GM18508 (cell line): Measurements from ENCODE around the gene GLIS1.

ENCODE experiments used
- ATAC-seq: cut with Tn5 transposase; IDR thresholded peaks from one replicate; pipeline ENCODE4 v1.9.1; 2021; ENCODE audit warnings: moderate number of reproducible peaks; ENCODE audit not compliant: insufficient read depth, unreplicated experiment

Gene GLIS1

GRCh38 chr1:53696571-53696970 lies 42.4 kb downstream of the GLIS1 start:
- ATAC-seq, result no peak

GRCh38 chr1:53696051-53696450 lies 42.9 kb downstream of the GLIS1 start:
- ATAC-seq, result no peak

DNA sequence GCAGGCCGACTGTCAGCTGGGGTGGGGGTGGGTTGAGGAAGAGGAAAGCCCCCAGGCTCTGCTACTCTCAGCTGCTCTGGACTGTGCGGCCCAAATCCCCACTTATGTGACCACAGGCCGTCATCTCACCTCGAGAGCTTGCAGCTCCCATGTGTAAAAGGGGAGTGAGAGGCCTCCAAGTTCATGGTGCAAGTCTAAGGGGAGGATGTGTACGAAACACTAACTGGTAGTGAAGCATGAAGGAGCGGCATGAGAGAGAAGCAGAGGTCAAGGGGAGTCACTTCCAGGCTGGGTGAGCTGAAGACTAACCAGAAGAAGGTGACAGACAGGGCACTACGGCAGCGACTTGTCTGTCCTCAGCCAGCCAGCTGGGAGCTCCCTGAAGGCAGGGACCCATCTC lies 43.8 kb downstream of the GLIS1 start:
- no peak for ATAC-seq

DNA sequence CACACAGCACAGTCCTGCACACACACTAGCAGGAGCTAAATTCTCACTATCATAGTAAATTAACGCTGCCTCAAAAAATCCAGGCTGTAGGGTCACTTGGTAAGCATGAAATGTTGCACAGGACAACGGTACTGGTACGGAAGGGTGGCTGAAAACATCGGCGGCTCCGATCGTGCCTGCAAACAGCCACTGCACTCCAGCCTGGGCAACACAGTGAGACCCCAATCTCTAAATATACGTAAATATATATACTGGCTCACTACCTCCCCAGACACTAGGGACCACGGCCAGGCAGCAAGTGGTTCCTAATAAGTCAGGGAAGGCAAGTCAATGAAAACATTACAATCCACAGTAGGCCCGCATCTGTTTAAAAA lies 44.3 kb downstream of the GLIS1 start:
- ATAC-seq, result no peak

- no peak for ATAC-seq
These were observed 44.9 kb downstream of the GLIS1 start for GRCh38 chr1:53693773-53694717.

GRCh38 chr1:53693339-53693738 lies 45.6 kb downstream of the GLIS1 start:
- no peak for ATAC-seq

- no peak for ATAC-seq
These were observed 47.6 kb downstream of the GLIS1 start for GRCh38 chr1:53691326-53691725.

DNA sequence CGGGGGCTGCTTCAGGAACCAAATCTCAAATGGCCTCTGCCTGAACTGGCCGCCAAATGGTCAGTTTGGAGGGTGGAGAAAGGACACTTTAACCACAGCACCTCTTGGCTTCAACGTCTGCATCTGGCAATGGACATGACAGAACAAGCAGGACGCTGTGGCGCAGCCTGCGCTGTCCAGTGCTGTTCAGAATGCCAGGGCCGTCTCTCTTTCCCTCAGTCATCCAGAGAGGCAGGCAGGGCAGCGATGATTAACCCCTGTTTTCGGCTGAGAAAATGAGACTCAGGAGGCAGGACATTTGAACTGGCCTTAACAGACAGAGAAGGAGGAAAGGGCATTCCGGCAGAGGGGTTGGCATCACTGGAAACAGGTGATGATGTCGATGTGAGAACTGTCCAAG lies 48.6 kb downstream of the GLIS1 start:
- no peak for ATAC-seq

- ATAC-seq, result no peak
These were observed 49.1 kb downstream of the GLIS1 start for GRCh38 chr1:53689736-53690326.

GRCh38 chr1:53689223-53689622 lies 49.7 kb downstream of the GLIS1 start:
- ATAC-seq, result no peak

GRCh38 chr1:53688381-53689102 lies 50.4 kb downstream of the GLIS1 start:
- no peak for ATAC-seq

GRCh38 chr1:53687901-53688300 lies 51.1 kb downstream of the GLIS1 start:
- ATAC-seq, result no peak

DNA sequence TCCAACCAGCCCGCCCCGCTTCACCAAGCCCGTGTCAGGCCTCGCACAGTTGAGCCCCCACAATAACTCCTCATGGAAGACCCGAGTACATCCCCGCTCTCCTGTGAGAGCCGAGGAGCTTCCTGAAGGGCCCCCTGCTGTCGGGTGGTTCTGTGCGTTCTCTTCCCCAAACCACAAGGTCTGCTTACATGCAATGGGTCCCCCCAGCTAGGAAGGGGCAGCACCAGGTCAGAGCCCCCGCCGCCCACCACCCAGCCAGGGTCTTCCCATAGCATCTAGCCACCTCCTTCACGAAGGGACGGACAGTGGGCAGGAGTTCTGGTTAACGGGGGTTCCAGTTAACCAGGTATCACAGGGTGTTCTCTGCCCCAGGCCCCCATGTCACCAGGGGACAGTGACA lies 51.5 kb downstream of the GLIS1 start:
- ATAC-seq, result no peak

DNA sequence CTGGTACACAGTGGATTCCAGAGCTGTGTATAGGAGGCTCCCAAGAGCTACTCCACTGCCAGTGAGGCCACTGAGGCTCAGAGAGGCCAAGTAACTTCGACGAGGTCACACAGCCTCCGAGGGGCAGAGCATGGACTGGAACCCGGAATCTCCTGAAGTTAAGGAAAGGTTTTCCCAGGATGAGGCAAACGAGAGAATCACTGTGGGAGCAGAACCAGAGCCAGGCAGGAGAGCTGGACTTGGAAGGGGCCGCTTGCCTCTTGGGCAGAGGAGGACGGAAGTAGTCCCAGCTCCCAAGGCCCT lies 52.0 kb downstream of the GLIS1 start:
- ATAC-seq, result no peak

GRCh38 chr1:53686091-53686964 lies 52.6 kb downstream of the GLIS1 start:
- no peak for ATAC-seq

GRCh38 chr1:53685272-53686051 lies 53.5 kb downstream of the GLIS1 start:
- no peak for ATAC-seq

DNA sequence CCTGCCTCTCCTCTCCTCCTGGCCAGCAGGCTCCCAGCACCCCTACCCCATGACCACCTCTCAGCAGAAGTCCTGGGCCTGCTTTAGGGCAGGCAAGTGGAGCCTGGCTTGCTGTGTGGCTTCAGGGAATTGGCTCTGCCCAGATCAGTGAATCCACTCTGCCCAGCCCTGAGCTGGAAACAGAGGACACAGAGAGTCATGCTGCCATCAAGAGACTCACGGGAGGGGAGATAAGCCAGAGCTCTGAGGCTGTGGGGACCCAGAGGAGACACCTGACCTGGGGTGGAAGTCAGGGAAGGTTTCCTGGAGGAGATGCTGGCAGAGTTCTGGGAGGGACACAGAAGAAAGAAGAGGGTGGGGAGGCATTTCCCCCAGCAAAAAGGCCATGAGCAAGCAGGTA lies 54.2 kb downstream of the GLIS1 start:
- ATAC-seq, result no peak

GRCh38 chr1:53683986-53684740 lies 54.8 kb downstream of the GLIS1 start:
- no peak for ATAC-seq

GRCh38 chr1:53682881-53683280 lies 56.1 kb downstream of the GLIS1 start:
- no peak for ATAC-seq
